ENCODE data around the gene BOK.

- TF ChIP-seq CTCF (IDR thresholded peaks at IDR 0.05) (no peak), POLR2A (IDR thresholded peaks at IDR 0.05) (no peak)
Observed at GRCh38 chr2:241601841-241602240, 43.3 kb downstream of the BOK start.
